ENCODE data around the gene SMG9.

Gene SMG9

GRCh38 chr19:43681821-43682220 is 72.9 kb downstream of the SMG9 start:
- no peak for TF ChIP-seq CTCF (IDR thresholded peaks at IDR 0.05; ENCODE audit: control extremely low read depth, extremely low read depth, low read depth, missing control alignments)
- DNase-seq (ENCODE audit: extremely low spot score) = no peak
- ChIA-PET CTCF (interaction anchor here (1.4 kb wide), 1 partner anchor 13 kb away, joined by 4 read pairs; no protein-coding TSS in a partner anchor), POLR2A (interaction anchor here (0.6 kb wide), 1 partner anchor 12 kb away, joined by 3 read pairs; the partner anchor contains the start of gene PLAUR)

GRCh38 chr19:43678512-43679261 is 76.1 kb downstream of the SMG9 start:
- CTCF ChIA-PET = interaction anchor here (1.4 to 3.2 kb wide), 4 partner anchors 9 to 87 kb away, joined by 3 to 20 read pairs (median 6); partner anchors contain the start of gene PLAUR
- POLR2A ChIA-PET = no interaction called here
- no peak for DNase-seq (ENCODE audit: extremely low spot score)

More at GRCh38 chr19:43678512-43679261, 76.1 kb downstream of the SMG9 start:
- no peak for TF ChIP-seq CTCF (IDR thresholded peaks at IDR 0.05; ENCODE audit: control extremely low read depth, extremely low read depth, low read depth, missing control alignments)
